GM12891 (cell line): ENCODE measurements around the gene PRSS38.

ENCODE experiments used
- PAX5 ChIP-seq: IDR thresholded peaks from 2 replicates; pipeline ENCODE4 v1.6.1; 2011; ENCODE audit warnings: low read length, moderate library complexity, mild to moderate bottlenecking; ENCODE audit not compliant: insufficient read depth, severe bottlenecking
- POLR2A ChIP-seq: IDR thresholded peaks from 2 replicates; pipeline ENCODE4 v1.6.1; 2011; ENCODE audit warnings: low read depth, low read length, control low read depth
- SPI1 ChIP-seq: IDR thresholded peaks from 2 replicates; pipeline ENCODE4 v1.6.1; 2011; ENCODE audit warnings: low read depth, low read length, control low read depth
- TAF1 ChIP-seq: IDR thresholded peaks from 2 replicates; pipeline ENCODE4 v1.6.1; 2011; ENCODE audit warnings: low read depth, low read length, control low read depth

DNA sequence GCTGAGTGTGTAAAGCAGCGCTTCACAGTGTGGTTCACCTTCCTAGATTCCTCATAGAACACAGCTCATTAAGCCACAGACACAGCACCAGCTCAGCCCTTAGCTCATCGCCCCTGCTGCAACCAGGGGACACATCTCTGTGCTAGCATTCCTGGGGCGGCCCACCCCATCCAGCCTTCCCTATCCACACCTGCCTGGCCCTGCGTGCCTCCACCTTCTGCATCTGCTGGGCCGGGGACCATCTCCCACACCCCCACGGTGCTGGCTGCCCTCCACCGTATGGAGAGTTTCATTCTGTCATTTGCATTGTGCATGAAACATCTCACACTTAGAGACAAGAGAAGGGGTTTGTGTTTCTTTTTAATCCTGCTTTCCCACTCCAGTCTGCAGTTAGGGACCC, 35.8 kb upstream of the PRSS38 start:
- TF ChIP-seq PAX5 (no peak), POLR2A (no peak), SPI1 (no peak), TAF1 (no peak)
